A549 (cell line): ENCODE measurements around the gene BRCA2. TPM values are rescaled to one million over a fixed set of nuclear protein-coding genes. Genes with fewer than 3 reads are reported as not detected.
A peak's percentile ranks its signal among the peaks of the same experiment; 100 is the strongest.

Experiments used
- ATAC-seq, 2 experiments: fragments of 200-7000 bp in 1 of 2; fragments of >200 bp in 1 of 2; cut with Nextera tagmentation in 1 of 2; cut with Tn5 transposase in 1 of 2; 3 replicates each; pipeline versions ENCODE4 v1.8.0 to v1.9.1; 2018 to 2020; ENCODE audit warnings: mild to moderate bottlenecking in 1 of 2, moderate library complexity in 1 of 2
- CTCF ChIA-PET: fragments of 300-600 bp; sonication (Branson Sonifier 250); formaldehyde crosslinking; extraction: SDS; loops from one replicate; lab custom pipeline; 2021; ENCODE audit warnings: antibody characterized with exemption, inconsistent platforms; lab: Yijun Ruan, JAX
- POLR2A ChIA-PET: fragments of 350-600 bp; formaldehyde crosslinking; extraction: SDS; loops from one replicate; lab custom pipeline; 2021; ENCODE audit warnings: antibody characterized with exemption, inconsistent platforms; lab: Yijun Ruan, JAX
- DNase-seq, 2 experiments: peaks; one replicate each; pipeline versions ENCODE4 v3.0.0 to v3.0.0-alpha.2; 2011 to 2016; ENCODE audit warnings: low read depth in 1 of 2, low spot score in 1 of 2
- FAIRE-seq: peaks from 2 replicates; lab custom pipeline; 2011; peaks lifted over from hg19 to GRCh38; lab: Jason Lieb, UNC
- H3K27ac ChIP-seq, 2 experiments: fragments of >200 bp; sonication (Bioruptor Twin); formaldehyde crosslinking; 3 replicates each; pipeline ENCODE4 v1.5.1; 2016 to 2017
- H3K4me1 ChIP-seq: fragments of >200 bp; sonication (Bioruptor Twin); formaldehyde crosslinking; 3 replicates; pipeline ENCODE4 v1.6.1; 2016
- H3K4me2 ChIP-seq: fragments of >200 bp; sonication (Bioruptor Twin); formaldehyde crosslinking; 3 replicates; pipeline ENCODE4 v1.6.1; 2016
- H3K4me3 ChIP-seq: fragments of >200 bp; sonication (Bioruptor Twin); formaldehyde crosslinking; 3 replicates; pipeline ENCODE4 v1.5.1; 2016
- H3K9me3 ChIP-seq: fragments of >200 bp; sonication (Bioruptor Twin); formaldehyde crosslinking; 3 replicates; pipeline ENCODE4 v1.6.1; 2016
- BCL3 ChIP-seq: fragments of >200 bp; sonication (Bioruptor Twin); formaldehyde crosslinking; IDR thresholded peaks from 3 replicates; pipeline ENCODE4 v1.6.1; 2016
- BHLHE40 ChIP-seq: IDR thresholded peaks from 2 replicates; pipeline ENCODE4 v1.6.1; 2012; ENCODE audit warnings: low read depth, low read length, inconsistent platforms
- CBX8 ChIP-seq: fragments of 200-600 bp; sonication (generic); IDR thresholded peaks from 2 replicates; pipeline ENCODE4 v1.6.1; 2016
- CHD4 ChIP-seq: fragments of 200-600 bp; sonication (generic); IDR thresholded peaks from 2 replicates; pipeline ENCODE4 v1.6.1; 2016; ENCODE audit warnings: antibody characterized with exemption, mild to moderate bottlenecking, borderline replicate concordance
- CTCF ChIP-seq: fragments of >200 bp; sonication (Bioruptor Twin); formaldehyde crosslinking; IDR thresholded peaks from 3 replicates; pipeline ENCODE4 v1.5.1; 2016
- EHF ChIP-seq: fragments of 250-450 bp; sonication (Bioruptor Pico); IDR thresholded peaks from 2 replicates; pipeline ENCODE4 v1.5.0; 2020; ENCODE audit warnings: mild to moderate bottlenecking
- GATA3 ChIP-seq: IDR thresholded peaks from 2 replicates; pipeline ENCODE4 v1.6.1; 2012; ENCODE audit warnings: borderline replicate concordance
- HDAC2 ChIP-seq: fragments of 200-600 bp; sonication (generic); IDR thresholded peaks from 2 replicates; pipeline ENCODE4 v1.6.1; 2016
- HMGXB4 ChIP-seq: fragments of 250-450 bp; sonication (Bioruptor Pico); IDR thresholded peaks from 2 replicates; pipeline ENCODE4 v1.5.0; 2021; ENCODE audit warnings: mild to moderate bottlenecking, moderate library complexity, borderline replicate concordance
- JUN ChIP-seq, 2 experiments: fragments of >200 bp; sonication (Bioruptor Twin); formaldehyde crosslinking; IDR thresholded peaks; 2 replicates in 1 of 2; 3 replicates in 1 of 2; pipeline ENCODE4 v1.6.1; 2016 to 2017
- KDM5A ChIP-seq: fragments of 200-600 bp; sonication (generic); IDR thresholded peaks from 2 replicates; pipeline ENCODE4 v1.6.1; 2016; ENCODE audit warnings: antibody characterized with exemption, mild to moderate bottlenecking
- MAZ ChIP-seq: fragments of 150-350 bp; IDR thresholded peaks from 2 replicates; pipeline ENCODE4 v1.6.1; 2014; ENCODE audit warnings: antibody characterized with exemption, low read depth, low read length, borderline replicate concordance
- NFE2L2 ChIP-seq: fragments of 150-350 bp; conservative IDR thresholded peaks from 2 replicates; pipeline ENCODE4 v1.6.1; 2014; ENCODE audit warnings: low read length
- NR3C1 ChIP-seq: fragments of >200 bp; sonication (Bioruptor Twin); formaldehyde crosslinking; IDR thresholded peaks from 3 replicates; pipeline ENCODE4 v1.6.1; 2017
- RCOR1 ChIP-seq: fragments of 150-350 bp; IDR thresholded peaks from 2 replicates; pipeline ENCODE4 v1.6.1; 2014; ENCODE audit warnings: antibody characterized with exemption, low read length, low read depth
- REST ChIP-seq: fragments of 200-600 bp; sonication (generic); IDR thresholded peaks from 2 replicates; pipeline ENCODE4 v1.6.1; 2016; ENCODE audit warnings: antibody characterized with exemption, mild to moderate bottlenecking, moderate library complexity
- RFX5 ChIP-seq: fragments of 450-650 bp; IDR thresholded peaks from 2 replicates; pipeline ENCODE4 v1.7.1; 2014; ENCODE audit warnings: antibody characterized with exemption, mild to moderate bottlenecking, moderate library complexity
- SMC3 ChIP-seq: fragments of >200 bp; sonication (Bioruptor Twin); formaldehyde crosslinking; IDR thresholded peaks from 3 replicates; pipeline ENCODE4 v1.6.1; 2018; ENCODE audit warnings: inconsistent platforms
- TP53 ChIP-seq: fragments of 250-450 bp; sonication (Bioruptor Pico); IDR thresholded peaks from 2 replicates; pipeline ENCODE4 v1.5.0; 2021; ENCODE audit warnings: mild to moderate bottlenecking, moderate library complexity
- ZFP36 ChIP-seq: fragments of 450-650 bp; IDR thresholded peaks from 2 replicates; pipeline ENCODE4 v1.6.1; 2014; ENCODE audit warnings: borderline replicate concordance; ENCODE audit not compliant: partially characterized antibody
- WGBS: methylation state at CpG from one replicate; pipeline ENCODE4 v1.1.6; 2017; ENCODE audit errors: missing lambda C conversion rate; 5-methylcytosine and 5-hydroxymethylcytosine counted together
- polyA plus RNA-seq, 4 experiments: library from polyadenylated mRNA; depleted of rRNA in 3 of 4; stranded (reverse); fragments of >200 nt; fragmentation: RNase III in 1 of 4; extraction: RNeasy Plus Mini Kit Qiagen cat#74134 plus additional on column Dnase treatment in 1 of 4; gene quantifications; 2 replicates in 3 of 4; 3 replicates in 1 of 4; pipeline ENCODE4 v1.2.3, GENCODE V29; 2011 to 2017

Gene BRCA2
- polyA plus RNA-seq, 2 of the 4 experiments (the other 2 are of a cell fraction) = 2.6 to 4.6 TPM

GRCh38 chr13:32309312-32310133, 5.8 kb upstream of the BRCA2 start:
- peak; percentile 44 to 65; a peak in 4 of 6 replicates for ATAC-seq
- Histone ChIP-seq H3K4me2 (peak overlapping the region; percentile 64), H3K27ac (no peak overlapping the region), H3K4me3 (no peak overlapping the region), H3K9me3 (no peaks in the 10 kb centered on the region), H3K4me1 (no peaks in the 10 kb centered on the region)
- DNase-seq = no peak
- ChIA-PET CTCF (interaction anchor here (1.3 to 2.1 kb wide), 2 partner anchors 287 to 399 kb away, joined by 3 to 9 read pairs; no protein-coding TSS in a partner anchor), POLR2A (no interaction called here)
- no peak for FAIRE-seq
- 33% methylated on average over 10 of the region's 10 CpGs for WGBS
- no peak for TF ChIP-seq NR3C1
- no peak for TF ChIP-seq HDAC2
- TF ChIP-seq NFE2L2 = no peak
- TF ChIP-seq REST = no peak
- no peak for TF ChIP-seq BHLHE40
- TF ChIP-seq TP53 (CRISPR knock-in tag) = no peak
- no peak for TF ChIP-seq JUN (IDR thresholded peaks at IDR 0.05)
- TF ChIP-seq HMGXB4 (CRISPR knock-in tag) = no peak
- TF ChIP-seq RCOR1 = no peak
- no peak for TF ChIP-seq MAZ
- TF ChIP-seq CBX8 = no peak
- no peak for TF ChIP-seq BCL3
- no peak for TF ChIP-seq RFX5
- TF ChIP-seq SMC3 = no peak
- TF ChIP-seq EHF (CRISPR knock-in tag) = no peak
- TF ChIP-seq GATA3 = no peak
- TF ChIP-seq CHD4 = no peak
- TF ChIP-seq ZFP36 = no peak
- TF ChIP-seq CTCF = no peak
- TF ChIP-seq KDM5A = no peak
